GM12878 (cell line): ENCODE results near the gene HLA-DMA. TPM values are rescaled to one million over a fixed set of nuclear protein-coding genes. Genes with fewer than 3 reads are reported as not detected.

ENCODE experiments used
- BCL3 ChIP-seq: IDR thresholded peaks from 2 replicates; pipeline ENCODE4 v1.6.1; 2011; ENCODE audit warnings: borderline replicate concordance, low read depth, mild to moderate bottlenecking, moderate library complexity, low read length; ENCODE audit not compliant: insufficient read depth, poor library complexity, severe bottlenecking
- ELK1 ChIP-seq: IDR thresholded peaks from 2 replicates; pipeline ENCODE4 v1.6.1; 2012; ENCODE audit warnings: low read depth, low read length, improper control_type of control experiment
- ESRRA ChIP-seq: IDR thresholded peaks from 2 replicates; pipeline ENCODE4 v1.6.1; 2012; ENCODE audit warnings: mild to moderate bottlenecking, low read length, improper control_type of control experiment
- GATAD2B ChIP-seq: fragments of 450-650 bp; conservative IDR thresholded peaks from 2 replicates; pipeline ENCODE4 v1.6.1; 2017; ENCODE audit warnings: low read depth, mild to moderate bottlenecking, moderate library complexity
- JUND ChIP-seq: IDR thresholded peaks from 2 replicates; pipeline ENCODE4 v1.6.1; 2012; ENCODE audit warnings: low read depth, mild to moderate bottlenecking, low read length, improper control_type of control experiment, moderate library complexity
- PBX3 ChIP-seq: IDR thresholded peaks from 2 replicates; pipeline ENCODE4 v1.6.1; 2011; ENCODE audit warnings: mild to moderate bottlenecking, low read depth, low read length, moderate library complexity; ENCODE audit not compliant: insufficient replicate concordance
- PML ChIP-seq: IDR thresholded peaks from 2 replicates; pipeline ENCODE4 v1.6.1; 2012; ENCODE audit warnings: low read length, inconsistent platforms
- RFX5 ChIP-seq: IDR thresholded peaks from 2 replicates; pipeline ENCODE4 v1.6.1; 2011; ENCODE audit warnings: low read depth, low read length, improper control_type of control experiment
- SKIL ChIP-seq: fragments of 450-650 bp; IDR thresholded peaks from 2 replicates; pipeline ENCODE4 v1.6.1; 2017; ENCODE audit warnings: mild to moderate bottlenecking, low read depth, inconsistent platforms; ENCODE audit not compliant: poor library complexity, severe bottlenecking
- SRF ChIP-seq, 2 experiments: IDR thresholded peaks; 2 replicates each; pipeline ENCODE4 v1.6.1; 2011; ENCODE audit warnings: low read depth in 2 of 2, low read length in 2 of 2, mild to moderate bottlenecking in 1 of 2, moderate library complexity in 1 of 2
- STAT3 ChIP-seq: IDR thresholded peaks from 2 replicates; pipeline ENCODE4 v1.6.1; 2011; ENCODE audit warnings: low read depth, low read length, improper control_type of control experiment
- SUPT20H ChIP-seq: IDR thresholded peaks from 2 replicates; pipeline ENCODE4 v1.6.1; 2011; ENCODE audit warnings: low read depth, mild to moderate bottlenecking, low read length, moderate library complexity, borderline replicate concordance; ENCODE audit not compliant: control insufficient read depth
- polyA plus RNA-seq, 11 experiments: library from polyadenylated mRNA; depleted of rRNA in 4 of 11; unstranded in 6 of 11; stranded (reverse) in 5 of 11; fragments of >200 nt; fragmentation: Nextera tagmentation in 4 of 11; fragmentation: Illumina TruSeq in 1 of 11; extraction: Ambion mirVana in 4 of 11; extraction: Trizol in 1 of 11; gene quantifications; 1 replicate in 1 of 11; 2 replicates in 10 of 11; pipeline versions ENCODE4 v1.2.1 to v1.2.3, GENCODE V29; 2011 to 2016; ENCODE audit warnings: inconsistent platforms in 2 of 11, missing spikeins in 2 of 11, low read depth in 1 of 11
- total RNA-seq, 4 experiments: library from RNA; depleted of rRNA in 3 of 4; stranded (reverse); fragments of >200 nt in 3 of 4; fragmentation: Illumina TruSeq in 1 of 4; extraction: Trizol in 1 of 4; gene quantifications; 2 replicates each; pipeline versions ENCODE4 v1.2.1 to v1.2.3, GENCODE V29; 2013 to 2021

The HLA-DMA gene
- total and polyA plus RNA-seq, 10 of the 15 experiments (the other 5 are each of a cell fraction or from before 2014, with no cell fraction given) = 177 to 552 (median 309) TPM

- TF ChIP-seq SKIL (peak; percentile 98), JUND (no peak), STAT3 (no peak), PBX3 (peak; percentile 79), SUPT20H (no peak), SRF (IDR thresholded peaks at IDR 0.05; ENCODE audit: low read depth in 2 of 2, low read length in 2 of 2) (no peak), ESRRA (no peak), BCL3 (peak; percentile 90), RFX5 (no peak), GATAD2B (peak; percentile 94), PML (peak; percentile 52; the same call in 1 of the 2 replicates), ELK1 (no peak)
- TF ChIP-seq, all 136 proteins: peak for 71
These were observed 11.6 kb downstream of the HLA-DMA start (continued) for GRCh38 chr6:32941214-32941768.
